Gastroesophageal sphincter (tissue), 4 donors: ENCODE measurements around the gene PPIH. TPM values are rescaled to one million over a fixed set of nuclear protein-coding genes. Genes with fewer than 3 reads are reported as not detected.

ENCODE experiments used
- ATAC-seq: fragments of 150-250 bp; one replicate; pipeline ENCODE4 v1.9.1; 2016; ENCODE audit warnings: mild to moderate bottlenecking, moderate library complexity
- H3K27ac ChIP-seq, 4 donors: fragments of 200-600 bp; sonication (generic) in 3 of 4; 1 replicate in 3 of 4; 2 replicates in 1 of 4; pipeline ENCODE4 v1.5.1; 2016 to 2019
- H3K27me3 ChIP-seq: fragments of 200-600 bp; sonication (generic); one replicate; pipeline ENCODE4 v1.5.1; 2019
- H3K36me3 ChIP-seq, 2 donors: fragments of 200-600 bp; sonication (generic); one replicate each; pipeline ENCODE4 v1.5.1; 2019; ENCODE audit warnings: control low read depth in 1 of 2
- H3K4me1 ChIP-seq, 3 donors: fragments of 200-600 bp; sonication (generic); 1 replicate in 2 of 3; 2 replicates in 1 of 3; pipeline ENCODE4 v1.5.1; 2016 to 2019; ENCODE audit warnings: control low read depth in 2 of 3
- H3K4me3 ChIP-seq, 2 donors: fragments of 200-600 bp; sonication (generic); one replicate each; pipeline ENCODE4 v1.5.1; 2019; ENCODE audit warnings: mild to moderate bottlenecking in 1 of 2, moderate library complexity in 1 of 2
- H3K9me3 ChIP-seq, 3 donors: fragments of 200-600 bp; sonication (generic); one replicate each; pipeline ENCODE4 v1.5.1; 2017 to 2019; ENCODE audit warnings: control low read depth in 2 of 3
- EP300 ChIP-seq: sonication (generic); formaldehyde crosslinking; IDR thresholded peaks from one replicate; pipeline ENCODE4 v1.6.1; 2017; ENCODE audit warnings: antibody characterized with exemption, mild to moderate bottlenecking
- POLR2A ChIP-seq, 2 donors: fragments of 450-650 bp; IDR thresholded peaks; one replicate each; pipeline ENCODE4 v1.6.1; 2017; ENCODE audit warnings: antibody characterized with exemption in 2 of 2, mild to moderate bottlenecking in 2 of 2, moderate library complexity in 1 of 2
- POLR2AphosphoS5 ChIP-seq: sonication (generic); formaldehyde crosslinking; IDR thresholded peaks from one replicate; pipeline ENCODE4 v1.6.1; 2017; ENCODE audit warnings: antibody characterized with exemption
- WGBS, 2 donors: methylation state at CpG; one replicate each; pipeline ENCODE4 v1.1.5; 2018; ENCODE audit warnings: low coverage in 1 of 2; 5-methylcytosine and 5-hydroxymethylcytosine counted together
- total RNA-seq, 4 donors: library from RNA; depleted of rRNA; stranded (reverse); fragments of >200 nt; gene quantifications; one replicate each; pipeline ENCODE4 v1.1.0, GENCODE V29; 2016
- TF ChIP-seq, protein P1 (sequence below), 4 experiments: fragments of 200-600 bp in 2 of 4; fragments of 450-650 bp in 2 of 4; sonication (generic) in 1 of 4; IDR thresholded peaks; one replicate each; pipeline ENCODE4 v1.5.1; 2017 to 2019; ENCODE audit warnings: antibody characterized with exemption in 4 of 4, mild to moderate bottlenecking in 2 of 4, moderate library complexity in 2 of 4

PPIH gene
- total RNA-seq, 4 donors from 2014 or later, result 15.0 to 33.3 (median 21.0) TPM

DNA sequence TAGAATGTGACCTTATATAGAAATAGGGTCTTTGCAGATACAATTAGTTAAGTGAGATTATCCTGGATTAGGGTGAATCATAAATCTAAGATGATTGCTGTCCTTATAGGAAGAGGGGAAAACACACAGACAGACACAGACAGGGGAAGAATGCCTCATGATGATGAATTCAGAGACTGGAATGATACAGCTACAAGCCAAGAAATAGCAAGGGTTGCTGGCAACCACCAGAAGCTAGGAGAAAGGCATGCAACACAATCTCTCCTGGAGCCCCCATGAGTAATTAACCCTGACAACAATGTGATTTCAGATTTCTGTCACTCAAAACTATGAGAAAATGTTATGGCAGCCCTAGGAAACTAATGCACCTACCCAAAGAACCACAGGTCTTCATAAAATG is 19.1 kb upstream of the PPIH start:
- no peaks in the 10 kb centered on the region for H3K36me3 ChIP-seq
- no peaks in the 10 kb centered on the region for H3K4me1 ChIP-seq
- no peaks in the 10 kb centered on the region for H3K9me3 ChIP-seq
- no peak overlapping the region for H3K27ac ChIP-seq
- H3K4me3 ChIP-seq, result no peak overlapping the region
- no peaks in the 10 kb centered on the region for H3K27me3 ChIP-seq
- ATAC-seq, result no peak
- TF ChIP-seq, protein P1, sequence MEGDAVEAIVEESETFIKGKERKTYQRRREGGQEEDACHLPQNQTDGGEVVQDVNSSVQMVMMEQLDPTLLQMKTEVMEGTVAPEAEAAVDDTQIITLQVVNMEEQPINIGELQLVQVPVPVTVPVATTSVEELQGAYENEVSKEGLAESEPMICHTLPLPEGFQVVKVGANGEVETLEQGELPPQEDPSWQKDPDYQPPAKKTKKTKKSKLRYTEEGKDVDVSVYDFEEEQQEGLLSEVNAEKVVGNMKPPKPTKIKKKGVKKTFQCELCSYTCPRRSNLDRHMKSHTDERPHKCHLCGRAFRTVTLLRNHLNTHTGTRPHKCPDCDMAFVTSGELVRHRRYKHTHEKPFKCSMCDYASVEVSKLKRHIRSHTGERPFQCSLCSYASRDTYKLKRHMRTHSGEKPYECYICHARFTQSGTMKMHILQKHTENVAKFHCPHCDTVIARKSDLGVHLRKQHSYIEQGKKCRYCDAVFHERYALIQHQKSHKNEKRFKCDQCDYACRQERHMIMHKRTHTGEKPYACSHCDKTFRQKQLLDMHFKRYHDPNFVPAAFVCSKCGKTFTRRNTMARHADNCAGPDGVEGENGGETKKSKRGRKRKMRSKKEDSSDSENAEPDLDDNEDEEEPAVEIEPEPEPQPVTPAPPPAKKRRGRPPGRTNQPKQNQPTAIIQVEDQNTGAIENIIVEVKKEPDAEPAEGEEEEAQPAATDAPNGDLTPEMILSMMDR (IDR thresholded peaks at IDR 0.05), result no peak
- TF ChIP-seq POLR2A (IDR thresholded peaks at IDR 0.05) (no peak), POLR2AphosphoS5 (no peak), EP300 (no peak)

DNA sequence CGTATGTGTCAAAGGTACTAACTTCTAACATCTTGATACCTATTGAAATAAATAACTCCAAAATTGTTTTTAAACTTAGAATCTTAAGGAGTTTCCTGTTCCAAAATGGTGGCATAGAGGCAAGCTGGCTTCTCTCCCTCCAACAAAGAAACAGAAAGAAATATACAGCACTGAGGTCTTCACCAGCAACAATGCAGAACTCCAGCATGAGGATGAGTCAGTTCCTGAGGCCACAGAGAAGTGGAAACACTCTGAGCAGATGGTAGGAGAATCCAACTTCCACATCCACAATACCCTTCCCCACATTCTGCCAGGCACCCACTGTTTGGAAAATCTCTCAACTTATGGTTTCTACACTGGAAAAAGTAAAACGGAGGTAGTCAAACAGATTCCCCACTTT is 12.2 kb upstream of the PPIH start:
- no peak overlapping the region for H3K27ac ChIP-seq
- H3K36me3 ChIP-seq, result peaks cover 0 to 25% of the 10 kb centered on the region in 2 donors
- H3K9me3 ChIP-seq, result no peaks in the 10 kb centered on the region
- TF ChIP-seq POLR2A (IDR thresholded peaks at IDR 0.05) (no peak), POLR2AphosphoS5 (no peak), EP300 (no peak)
- TF ChIP-seq, protein P1 (IDR thresholded peaks at IDR 0.05), result no peak
- WGBS, 2 donors, result 75 to 94% methylated on average over 1 to 2 of the region's 2 CpGs
- H3K4me3 ChIP-seq, result no peak overlapping the region
- H3K4me1 ChIP-seq, result no peaks in the 10 kb centered on the region
- ATAC-seq, result no peak
- no peaks in the 10 kb centered on the region for H3K27me3 ChIP-seq

DNA sequence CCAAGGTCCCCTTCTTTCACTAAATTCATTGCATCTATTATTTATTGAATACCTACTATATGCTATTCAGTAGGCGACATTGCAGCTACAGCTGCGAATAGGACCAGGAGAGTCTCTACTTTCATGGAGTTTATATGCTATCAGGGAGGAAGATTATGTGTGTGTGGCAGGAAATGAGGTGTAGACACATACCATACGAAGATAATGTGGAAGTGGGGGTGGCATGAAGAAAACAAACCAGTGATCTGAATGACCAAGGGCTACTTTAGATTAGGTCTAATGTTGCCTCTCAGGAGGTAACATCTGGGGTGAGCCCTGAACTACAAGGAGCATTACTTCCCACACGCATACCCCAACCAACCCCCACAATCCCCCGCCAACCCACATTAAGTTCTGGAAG is 1.0 kb upstream of the PPIH start:
- Histone ChIP-seq H3K27me3 (no peaks in the 10 kb centered on the region), H3K36me3 (peaks cover 0 to 23% of the 10 kb centered on the region in 2 donors), H3K4me1 (peaks cover 4 to 18% (median 11%) of the 10 kb centered on the region in 3 donors), H3K9me3 (no peaks in the 10 kb centered on the region), H3K4me3 (peak overlapping the region in 1 of 2 donors; percentile 80), H3K27ac (peak overlapping the region; percentile 73 to 86 (median 84))
- 82 to 83% methylated on average over 3 to 5 of the region's 5 CpGs for WGBS, 2 donors
- TF ChIP-seq POLR2AphosphoS5 (no peak), EP300 (no peak), POLR2A (IDR thresholded peaks at IDR 0.05) (no peak)
- TF ChIP-seq, protein P1 (IDR thresholded peaks at IDR 0.05), result no peak
- no peak for ATAC-seq

DNA sequence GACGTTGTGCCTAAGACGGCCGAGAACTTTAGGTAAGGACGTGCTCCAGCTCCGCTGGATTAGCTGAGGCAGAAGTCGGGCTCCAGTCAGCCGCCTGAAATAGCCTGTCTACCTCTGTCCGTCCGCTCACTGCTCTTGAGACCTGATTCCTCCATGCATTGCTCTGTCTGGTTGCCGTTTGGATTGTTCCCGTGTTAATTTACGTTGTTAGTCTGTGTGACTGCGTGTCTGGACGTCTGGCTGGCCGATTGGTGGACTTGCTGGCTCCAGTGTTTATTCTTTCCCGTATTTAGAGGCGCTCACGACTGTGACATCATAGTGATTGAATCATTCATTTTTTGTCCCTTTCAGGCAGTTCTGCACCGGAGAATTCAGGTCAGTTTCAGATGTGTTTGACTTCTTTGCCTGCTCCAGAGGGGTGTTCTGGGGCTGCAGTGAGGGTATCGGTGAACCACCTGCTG is 684 bp downstream of the PPIH start:
- Histone ChIP-seq H3K27me3 (no peaks in the 10 kb centered on the region), H3K4me1 (peaks cover 4 to 18% (median 11%) of the 10 kb centered on the region in 3 donors), H3K9me3 (no peaks in the 10 kb centered on the region), H3K4me3 (peak overlapping the region; percentile 80 to 89), H3K36me3 (peaks cover 0 to 39% of the 10 kb centered on the region in 2 donors), H3K27ac (peak overlapping the region in 3 of 4 donors; percentile 82 to 86 (median 86))
- ATAC-seq, result no peak
- TF ChIP-seq EP300 (no peak), POLR2A (IDR thresholded peaks at IDR 0.05) (no peak), POLR2AphosphoS5 (no peak)
- TF ChIP-seq, protein P1 (IDR thresholded peaks at IDR 0.05), result no peak
- WGBS, 2 donors, result 6 to 40% methylated on average over 2 to 13 of the region's 20 CpGs

DNA sequence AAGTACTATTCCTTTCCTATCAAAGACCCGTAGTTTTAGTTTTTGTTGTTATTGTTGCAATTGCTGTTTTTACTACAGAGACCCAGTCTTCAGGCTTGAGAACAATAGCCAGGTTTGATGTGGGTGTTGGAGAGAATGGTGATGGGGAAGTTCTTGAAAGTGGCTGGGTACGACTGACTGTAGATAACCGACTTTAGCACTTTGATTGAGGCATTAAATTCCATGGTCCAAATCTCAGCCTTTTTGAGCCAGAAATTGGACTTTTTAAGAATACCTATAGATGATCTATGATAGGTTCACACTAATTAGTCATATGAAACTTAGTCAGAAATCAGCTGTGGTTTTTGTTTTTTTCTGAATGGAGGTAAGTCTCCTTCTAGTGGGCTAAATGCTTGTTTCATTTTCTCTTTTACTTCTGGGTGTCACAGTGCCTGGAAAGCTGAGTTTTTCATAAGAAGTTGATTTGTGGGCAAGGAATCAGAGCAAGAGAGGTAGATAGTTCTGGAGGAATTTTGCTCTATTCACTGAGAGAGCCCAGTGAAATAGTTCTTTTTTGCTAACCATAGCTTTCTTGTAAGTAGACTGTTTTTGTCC is 2.8 kb downstream of the PPIH start:
- Histone ChIP-seq H3K4me1 (peaks cover 4 to 18% (median 11%) of the 10 kb centered on the region in 3 donors), H3K27ac (no peak overlapping the region), H3K36me3 (peaks cover 0 to 60% of the 10 kb centered on the region in 2 donors), H3K9me3 (no peaks in the 10 kb centered on the region), H3K27me3 (no peaks in the 10 kb centered on the region), H3K4me3 (no peak overlapping the region)
- TF ChIP-seq POLR2A (IDR thresholded peaks at IDR 0.05), result no peak
- ATAC-seq, result no peak
- 69 to 90% methylated on average over 2 to 3 of the region's 3 CpGs for WGBS, 2 donors
